ENCODE data around the gene SLC41A1. TPM values are rescaled to one million over a fixed set of nuclear protein-coding genes. Genes with fewer than 3 reads are reported as not detected.

SLC41A1 gene
- total and polyA plus RNA-seq, 2 donors (not counting 3 experiments of a cell fraction or from before 2014, with no cell fraction given): 21.7 to 22.0 TPM

DNA sequence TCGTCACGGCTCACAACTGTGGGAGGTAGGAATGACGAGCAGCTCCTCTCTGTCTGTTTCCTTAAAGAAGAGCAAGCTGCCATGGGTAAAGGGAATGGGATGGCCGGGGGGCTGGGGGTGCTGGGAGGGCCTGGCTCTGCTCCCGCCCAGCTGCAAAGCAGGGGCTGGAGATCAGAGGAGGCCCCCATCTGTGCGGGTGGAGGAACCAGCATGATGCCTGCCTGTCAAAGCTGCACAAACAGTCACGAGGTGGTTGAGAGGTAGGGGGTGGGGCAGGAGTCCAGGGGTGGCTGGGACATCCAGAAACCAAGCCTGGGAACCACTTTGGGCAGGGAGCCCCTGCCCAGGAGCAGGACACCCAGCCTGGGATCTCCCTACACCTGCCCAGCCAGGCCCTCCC lies 12.6 kb downstream of the SLC41A1 start:
- Histone ChIP-seq H3K4me2 (ENCODE audit: insufficient read depth, low read length) (no peak overlapping the region), H3K4me1 (ENCODE audit: control insufficient read depth, extremely low read depth, insufficient read depth, low read length) (no peaks in the 10 kb centered on the region), H3K27ac (ENCODE audit: insufficient read depth, low read depth, low read length) (no peak overlapping the region), H3K79me2 (ENCODE audit: control insufficient read depth, insufficient read depth, low read length) (no peaks in the 10 kb centered on the region), H3K27me3 (ENCODE audit: control insufficient read depth in 2 of 2, insufficient read depth in 2 of 2, low read length in 2 of 2) (no peaks in the 10 kb centered on the region), H2AFZ (ENCODE audit: low read depth, low read length) (no peak overlapping the region), H3K4me3 (replicated peaks in 1 of 3; ENCODE audit: insufficient read depth in 1 of 3, low read depth in 1 of 3, low read length in 3 of 3) (no peak overlapping the region), H4K20me1 (replicated peaks; ENCODE audit: control insufficient read depth, extremely low read depth, insufficient read depth, low read length) (no peaks in the 10 kb centered on the region), H3K9ac (replicated peaks; ENCODE audit: extremely low read depth, insufficient read depth, low read length) (no peak overlapping the region), H3K36me3 (ENCODE audit: control insufficient read depth in 2 of 2, extremely low read depth in 1 of 2, insufficient read depth in 2 of 2, low read length in 2 of 2) (peaks cover 0 to 28% of the 10 kb centered on the region in 2 experiments), H3K9me3 (replicated peaks; ENCODE audit: control insufficient read depth, insufficient read depth, low read length) (no peaks in the 10 kb centered on the region), H3K9me1 (replicated peaks; ENCODE audit: control insufficient read depth, extremely low read depth, insufficient read depth, low read length) (no peaks in the 10 kb centered on the region)
- intact Hi-C loops (cut with micrococcal nuclease): no loop called here
- TF ChIP-seq JUN (IDR thresholded peaks at IDR 0.05; ENCODE audit: borderline replicate concordance, insufficient read depth, insufficient read length, low read depth): no peak
- TF ChIP-seq EZH2 (IDR thresholded peaks at IDR 0.05; ENCODE audit: borderline replicate concordance, low read depth, low read length, severe bottlenecking): no peak
- no peak for TF ChIP-seq FOS (IDR thresholded peaks at IDR 0.05; ENCODE audit: borderline replicate concordance, insufficient read depth, low read length)
- no peak for TF ChIP-seq POLR2A (IDR thresholded peaks at IDR 0.05; ENCODE audit: low read depth, low read length)
- no peak for TF ChIP-seq MYC (IDR thresholded peaks at IDR 0.05; ENCODE audit: low read depth, low read length)
- TF ChIP-seq GATA2 (IDR thresholded peaks at IDR 0.05; ENCODE audit: insufficient read depth, insufficient read length, low read depth, low read length): no peak
- TF ChIP-seq, protein P1, sequence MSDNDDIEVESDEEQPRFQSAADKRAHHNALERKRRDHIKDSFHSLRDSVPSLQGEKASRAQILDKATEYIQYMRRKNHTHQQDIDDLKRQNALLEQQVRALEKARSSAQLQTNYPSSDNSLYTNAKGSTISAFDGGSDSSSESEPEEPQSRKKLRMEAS (IDR thresholded peaks at IDR 0.05; ENCODE audit: insufficient read depth, insufficient read length): no peak
- TF ChIP-seq, protein P2, sequence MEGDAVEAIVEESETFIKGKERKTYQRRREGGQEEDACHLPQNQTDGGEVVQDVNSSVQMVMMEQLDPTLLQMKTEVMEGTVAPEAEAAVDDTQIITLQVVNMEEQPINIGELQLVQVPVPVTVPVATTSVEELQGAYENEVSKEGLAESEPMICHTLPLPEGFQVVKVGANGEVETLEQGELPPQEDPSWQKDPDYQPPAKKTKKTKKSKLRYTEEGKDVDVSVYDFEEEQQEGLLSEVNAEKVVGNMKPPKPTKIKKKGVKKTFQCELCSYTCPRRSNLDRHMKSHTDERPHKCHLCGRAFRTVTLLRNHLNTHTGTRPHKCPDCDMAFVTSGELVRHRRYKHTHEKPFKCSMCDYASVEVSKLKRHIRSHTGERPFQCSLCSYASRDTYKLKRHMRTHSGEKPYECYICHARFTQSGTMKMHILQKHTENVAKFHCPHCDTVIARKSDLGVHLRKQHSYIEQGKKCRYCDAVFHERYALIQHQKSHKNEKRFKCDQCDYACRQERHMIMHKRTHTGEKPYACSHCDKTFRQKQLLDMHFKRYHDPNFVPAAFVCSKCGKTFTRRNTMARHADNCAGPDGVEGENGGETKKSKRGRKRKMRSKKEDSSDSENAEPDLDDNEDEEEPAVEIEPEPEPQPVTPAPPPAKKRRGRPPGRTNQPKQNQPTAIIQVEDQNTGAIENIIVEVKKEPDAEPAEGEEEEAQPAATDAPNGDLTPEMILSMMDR (IDR thresholded peaks at IDR 0.05; ENCODE audit: extremely low read depth in 1 of 2, insufficient read depth in 1 of 2, low read depth in 1 of 2, low read length in 2 of 2): no peak
- no peak for TF ChIP-seq POLR2AphosphoS5 (IDR thresholded peaks at IDR 0.05; ENCODE audit: insufficient read depth, low read depth, low read length)
- ChIA-PET POLR2A (no interaction called here), CTCF (interaction anchor here (1.2 to 1.4 kb wide), 3 partner anchors 11 to 118 kb away, joined by 3 to 7 read pairs (median 5); no protein-coding TSS in a partner anchor)
- dilution Hi-C loops (cut with MboI; ENCODE audit: extremely low pct_ligation_motif_present, low sequenced_read_pairs): no loop called here
- no peak for DNase-seq (ENCODE audit: low read depth, low spot score)
- no TSS peak for BruUV-seq (replicated peaks)
- no peak for FAIRE-seq
